GM21825 (cell line): ENCODE measurements around the gene MCU.
A peak's percentile ranks its signal among the peaks of the same experiment; 100 is the strongest.
"Not testable (repeated sequence)": the region's sequence is repeated elsewhere in the genome, so short reads cannot be mapped to it uniquely, and the experiment has no call there.

Experiments
- ATAC-seq: cut with Tn5 transposase; IDR thresholded peaks from one replicate; pipeline ENCODE4 v1.9.1; 2021; ENCODE audit warnings: mild to moderate bottlenecking, moderate library complexity; ENCODE audit not compliant: unreplicated experiment

The MCU gene, protein sequence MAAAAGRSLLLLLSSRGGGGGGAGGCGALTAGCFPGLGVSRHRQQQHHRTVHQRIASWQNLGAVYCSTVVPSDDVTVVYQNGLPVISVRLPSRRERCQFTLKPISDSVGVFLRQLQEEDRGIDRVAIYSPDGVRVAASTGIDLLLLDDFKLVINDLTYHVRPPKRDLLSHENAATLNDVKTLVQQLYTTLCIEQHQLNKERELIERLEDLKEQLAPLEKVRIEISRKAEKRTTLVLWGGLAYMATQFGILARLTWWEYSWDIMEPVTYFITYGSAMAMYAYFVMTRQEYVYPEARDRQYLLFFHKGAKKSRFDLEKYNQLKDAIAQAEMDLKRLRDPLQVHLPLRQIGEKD

DNA sequence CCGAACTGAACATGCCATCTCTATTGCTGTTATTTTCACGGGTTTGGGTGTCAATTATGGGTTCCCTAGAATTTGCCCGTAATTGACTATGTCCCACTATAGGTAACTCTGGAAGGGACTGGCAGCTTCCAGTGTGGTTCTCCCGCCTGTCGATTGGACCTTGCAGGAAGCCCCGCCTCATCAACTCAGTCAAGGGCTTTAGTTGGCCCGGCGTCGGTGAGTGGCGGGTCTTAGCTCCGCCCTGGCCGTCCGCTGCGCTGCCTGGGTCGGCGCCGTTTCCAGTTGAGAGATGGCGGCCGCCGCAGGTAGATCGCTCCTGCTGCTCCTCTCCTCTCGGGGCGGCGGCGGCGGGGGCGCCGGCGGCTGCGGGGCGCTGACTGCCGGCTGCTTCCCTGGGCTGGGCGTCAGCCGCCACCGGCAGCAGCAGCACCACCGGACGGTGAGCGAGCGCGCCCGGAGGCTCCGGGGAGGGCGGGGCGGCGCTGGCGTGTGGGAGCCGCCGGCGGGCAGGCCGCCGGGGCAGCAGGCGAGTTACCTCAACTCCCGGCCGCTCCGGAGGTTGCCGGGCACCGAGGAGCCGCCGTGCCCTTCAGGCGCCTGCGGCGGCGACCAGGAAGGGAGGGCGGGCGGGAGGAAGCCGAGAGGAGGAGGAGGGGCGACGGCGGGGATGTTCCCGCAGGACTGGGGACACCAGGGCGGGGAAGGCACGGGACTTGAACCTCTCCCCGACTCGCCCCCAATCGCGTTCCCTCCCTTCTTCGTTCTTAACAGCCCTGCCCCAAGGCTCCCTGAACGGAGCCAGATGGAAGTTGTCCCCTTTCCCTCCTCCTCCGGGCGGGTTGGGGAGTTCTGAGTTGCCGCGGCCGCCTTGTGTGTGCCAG, at the start of gene MCU:
Gene MCU, plus strand, starts transcription at position 281 of the 881 bp plus-strand sequence. Its CDS starts 9 bp downstream, at position 290.
- ATAC-seq = peak; percentile 92

DNA sequence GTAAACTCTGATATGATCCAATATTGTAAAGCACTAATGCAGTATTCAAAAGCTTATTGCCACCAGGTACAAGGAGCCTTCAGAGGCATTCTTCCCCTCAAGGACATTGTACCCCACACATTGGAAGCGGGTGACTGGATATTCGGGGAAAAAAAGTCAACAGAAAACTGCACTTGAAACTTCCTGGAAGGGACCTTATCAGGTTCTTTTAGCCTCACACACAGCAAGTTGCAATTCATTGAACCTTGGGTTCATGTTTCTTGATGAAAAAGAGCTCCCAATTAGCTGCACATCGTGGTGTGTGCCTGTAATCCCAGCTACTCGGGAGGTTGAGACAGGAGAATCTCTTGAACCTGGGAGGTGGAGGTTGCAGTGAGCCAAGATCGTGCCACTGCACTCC, 49.6 kb upstream of the MCU start:
- ATAC-seq = no peak

DNA sequence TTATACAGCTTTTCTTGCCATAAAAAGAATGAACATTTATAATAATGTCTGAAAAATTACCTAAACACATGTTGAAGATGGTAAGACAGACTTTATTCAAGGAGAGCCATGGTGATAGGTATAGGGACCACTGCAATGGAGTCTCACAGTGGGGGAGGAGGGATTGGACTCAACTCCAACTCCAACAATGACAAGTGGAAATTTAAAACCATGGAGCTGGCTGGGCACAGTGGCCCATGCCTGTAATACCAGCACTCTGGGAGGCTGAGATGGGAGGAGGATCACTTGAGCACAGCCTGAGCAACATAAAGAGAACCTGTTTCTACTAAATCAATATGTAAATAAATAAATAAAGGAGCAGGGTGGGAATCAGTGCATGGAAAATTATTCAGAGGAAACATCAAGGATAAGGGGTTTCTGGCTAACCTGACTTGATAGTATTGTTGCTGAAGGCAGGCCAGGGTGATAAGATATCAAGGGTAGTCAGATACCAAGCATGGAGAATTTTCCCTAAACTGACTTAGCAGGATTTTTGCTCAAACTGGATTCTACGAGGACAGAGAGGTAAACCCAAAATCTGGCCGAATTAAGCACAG, 46.6 kb upstream of the MCU start:
- ATAC-seq = no peak

DNA sequence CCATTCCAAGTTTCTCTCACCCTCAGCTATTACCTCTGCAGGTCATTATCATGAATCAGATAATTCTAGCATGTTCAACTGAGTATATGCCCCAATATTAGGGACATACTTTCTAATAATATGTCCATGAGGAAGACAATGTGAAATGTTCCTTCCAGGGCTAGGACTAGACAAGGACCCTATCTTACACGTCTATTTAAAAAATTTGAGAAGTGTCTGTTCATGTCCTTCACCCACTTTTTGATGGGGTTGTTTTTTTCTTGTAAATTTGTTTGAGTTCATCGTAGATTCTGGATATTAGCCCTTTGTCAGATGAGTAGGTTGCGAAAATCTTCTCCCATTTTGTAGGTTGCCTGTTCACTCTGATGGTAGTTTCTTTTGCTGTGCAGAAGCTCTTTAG, 45.0 kb upstream of the MCU start:
- not testable (repeated sequence) for ATAC-seq

DNA sequence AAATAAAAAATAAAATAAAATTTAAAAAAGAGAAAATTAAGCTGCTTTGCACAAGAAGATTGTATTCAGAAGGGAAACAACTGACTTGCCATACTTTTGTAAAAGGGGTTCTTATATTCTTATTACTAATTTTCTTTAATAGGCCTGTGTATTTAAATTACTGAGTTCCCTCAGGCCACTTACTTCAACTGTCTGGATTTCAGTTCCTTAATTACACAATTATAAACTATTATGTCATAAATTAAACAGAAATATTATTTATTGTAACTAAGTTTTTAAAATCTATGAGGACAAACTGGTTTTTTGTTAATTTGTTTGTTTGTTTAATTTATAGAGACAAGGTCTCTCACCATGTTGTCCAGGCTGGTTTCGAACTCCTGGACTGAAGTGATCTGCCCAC, 43.6 kb upstream of the MCU start:
- ATAC-seq = no peak

DNA sequence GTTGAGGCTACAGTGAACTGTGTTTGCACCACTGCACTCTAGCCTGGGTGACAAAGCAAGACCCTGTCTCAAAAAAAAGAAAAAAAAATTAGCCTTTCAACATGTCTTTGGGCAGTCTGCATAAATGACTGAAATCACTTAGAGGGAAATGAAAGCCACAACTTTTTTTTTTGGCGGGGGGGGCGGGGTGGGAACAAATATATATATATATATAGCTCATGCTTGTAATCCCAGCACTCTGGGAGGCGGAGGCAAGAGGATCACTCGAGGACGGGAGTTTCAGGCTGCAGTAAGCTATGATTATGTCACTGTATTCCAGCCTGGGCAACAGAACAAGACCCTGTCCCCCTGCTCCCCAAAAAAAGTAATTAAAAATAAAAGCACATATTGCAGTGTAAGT, 42.7 kb upstream of the MCU start:
- ATAC-seq = no peak

DNA sequence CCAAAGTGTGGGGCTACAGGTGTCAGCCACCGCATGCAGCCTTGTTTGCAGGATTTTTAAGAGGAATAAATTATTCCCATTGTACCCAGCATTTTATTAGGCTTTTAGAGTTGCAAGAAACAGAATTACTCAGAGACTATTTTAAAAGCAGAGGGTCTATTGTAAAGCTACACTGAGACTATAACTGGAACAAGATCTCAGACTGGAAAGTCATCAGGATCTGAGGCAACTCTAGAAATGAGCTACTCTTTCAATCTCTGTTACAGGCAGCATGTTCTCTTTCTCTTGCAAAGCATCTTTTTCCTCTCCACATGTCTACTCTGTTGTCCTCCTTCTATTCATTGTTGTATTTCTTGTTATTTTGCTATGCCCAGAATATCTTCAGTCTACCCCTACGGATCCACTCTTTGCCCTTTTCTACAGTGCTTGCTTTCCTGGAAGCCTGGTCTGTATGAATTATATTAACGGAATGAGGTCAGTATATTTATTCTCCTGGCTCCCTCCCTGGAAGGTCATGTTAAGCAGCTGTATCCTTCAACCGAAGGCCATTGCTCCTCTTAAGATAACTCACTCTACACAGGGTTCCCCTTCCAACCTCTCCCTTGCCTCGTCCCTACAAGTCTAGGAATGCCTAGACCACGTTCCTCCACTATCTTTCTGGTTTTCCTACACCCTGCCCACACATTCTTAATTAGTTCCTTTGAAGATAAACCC, 38.4 kb upstream of the MCU start:
- no peak for ATAC-seq

DNA sequence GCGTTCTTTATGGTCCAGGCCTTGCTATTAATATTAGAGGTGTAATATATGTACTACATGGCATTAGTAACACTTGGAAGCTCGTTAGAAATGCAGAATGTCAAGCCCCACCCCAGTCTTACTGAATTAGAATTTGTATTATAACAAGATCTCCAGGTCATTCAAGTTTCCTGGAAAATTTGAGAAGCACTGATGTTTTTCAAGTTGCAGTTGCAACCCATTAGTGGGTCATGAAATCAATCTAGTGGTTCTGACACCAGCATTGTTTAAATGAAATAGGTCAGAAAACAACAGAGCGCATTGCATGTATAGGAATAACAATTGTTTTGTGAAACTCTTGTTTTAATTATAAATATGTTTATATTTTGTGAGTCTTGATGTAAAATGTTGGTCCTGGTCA, 37.2 kb upstream of the MCU start:
- ATAC-seq = no peak

DNA sequence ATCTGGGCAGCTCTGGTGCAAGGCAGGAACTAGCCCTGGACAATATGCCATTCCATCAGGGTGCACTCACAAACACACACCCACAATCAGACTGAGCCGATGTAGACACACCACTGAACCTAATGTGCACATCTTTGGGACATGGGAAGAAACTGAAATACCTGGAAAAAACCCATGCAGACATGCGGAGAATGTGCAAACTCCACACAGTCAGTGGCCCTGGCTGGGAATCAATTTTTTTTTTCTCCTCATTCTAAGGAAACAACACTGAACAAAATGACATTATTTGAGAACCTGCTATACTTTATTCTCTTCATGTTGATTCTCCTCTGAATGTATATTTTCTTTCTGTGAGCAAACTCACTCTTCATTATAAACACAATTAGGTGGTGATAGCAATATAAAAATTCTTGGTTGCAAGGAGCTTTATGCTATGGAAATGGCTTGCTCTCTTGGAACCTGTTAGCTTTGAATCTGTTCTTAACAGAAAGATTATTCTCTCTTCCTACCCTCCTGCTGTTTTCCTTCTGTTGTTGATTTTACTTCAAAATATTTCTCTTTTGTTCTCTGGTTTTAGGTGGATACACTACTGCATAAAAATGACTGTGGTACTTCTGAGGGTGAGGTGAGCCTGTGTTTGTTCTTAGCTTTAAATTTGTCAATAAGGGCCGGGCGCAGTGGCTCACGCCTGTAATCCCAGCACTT, 33.1 kb upstream of the MCU start:
- no peak for ATAC-seq

DNA sequence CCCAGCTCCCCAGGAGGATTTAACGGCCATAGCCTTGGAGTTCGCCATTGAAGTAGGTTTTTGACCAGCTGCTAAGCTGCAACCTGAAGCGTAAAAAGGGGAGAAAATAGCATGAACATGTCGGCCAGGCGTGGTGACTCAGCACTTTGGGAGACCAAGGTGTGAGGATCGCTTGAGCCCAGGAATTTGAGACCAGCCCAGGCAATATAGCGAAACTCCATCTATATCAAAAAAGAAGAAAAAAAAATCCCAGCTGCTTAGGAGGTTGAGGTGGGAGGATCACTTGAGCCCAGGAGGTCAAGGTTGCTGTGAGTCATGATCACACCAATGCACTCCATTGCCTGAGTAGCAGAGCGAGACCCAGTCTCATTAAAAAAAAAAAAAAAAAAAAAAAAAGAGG, 32.2 kb upstream of the MCU start:
- ATAC-seq = no peak

DNA sequence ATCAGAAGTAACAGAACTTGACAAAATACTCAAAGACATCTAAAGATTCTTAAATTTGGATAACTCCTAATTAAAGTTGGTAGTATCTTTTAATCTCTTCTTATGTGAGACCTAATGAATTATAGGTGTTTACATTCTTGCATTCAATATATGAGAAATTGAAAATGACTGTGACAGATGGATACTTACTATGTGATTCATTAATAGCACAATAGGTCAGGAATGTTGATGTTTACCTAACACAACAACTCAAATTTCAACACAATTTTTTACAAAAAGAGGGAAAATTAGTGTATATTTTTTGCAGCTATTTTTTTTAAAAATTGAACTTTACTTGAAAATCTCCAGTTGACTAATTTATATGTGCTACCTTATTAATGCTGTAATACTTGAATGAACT, 31.7 kb upstream of the MCU start:
- no peak for ATAC-seq

DNA sequence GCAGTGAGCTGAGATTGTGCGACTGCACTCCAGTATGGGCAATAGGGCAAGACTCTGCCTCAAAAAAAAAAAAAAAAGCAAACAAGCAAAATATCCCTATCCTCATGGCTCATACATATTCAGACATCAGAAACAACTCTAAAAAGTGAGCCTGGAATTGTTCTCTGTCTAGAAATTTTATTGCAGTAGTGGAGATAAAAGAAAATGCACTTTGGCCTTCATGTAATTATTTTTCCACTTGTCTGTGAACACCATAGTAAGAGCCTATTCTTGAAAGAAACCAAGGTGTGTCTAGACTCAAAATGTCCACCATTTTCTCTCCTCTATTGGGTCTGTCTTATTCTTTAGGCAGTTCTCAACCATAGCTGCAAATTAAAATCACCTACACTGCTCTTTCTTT, 30.5 kb upstream of the MCU start:
- no peak for ATAC-seq

DNA sequence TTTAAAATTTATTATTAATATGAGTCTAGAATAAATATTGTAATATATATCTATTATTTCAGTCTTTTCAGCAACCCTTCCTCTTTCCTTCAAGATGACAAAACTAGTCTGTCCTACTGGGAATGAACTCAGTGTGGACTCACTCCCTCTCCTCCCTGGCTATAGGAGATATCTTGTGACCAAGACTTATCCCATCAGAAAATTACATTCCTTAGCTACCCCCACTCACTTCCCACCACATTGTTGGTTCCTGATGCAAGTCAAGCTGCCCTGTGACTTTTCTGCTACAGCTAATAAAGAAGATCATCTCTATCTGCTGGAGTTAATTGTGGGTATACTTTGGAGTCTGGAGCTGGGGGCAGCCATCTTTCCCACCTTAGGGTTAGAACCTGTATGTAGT, 28.0 kb upstream of the MCU start:
- no peak for ATAC-seq

DNA sequence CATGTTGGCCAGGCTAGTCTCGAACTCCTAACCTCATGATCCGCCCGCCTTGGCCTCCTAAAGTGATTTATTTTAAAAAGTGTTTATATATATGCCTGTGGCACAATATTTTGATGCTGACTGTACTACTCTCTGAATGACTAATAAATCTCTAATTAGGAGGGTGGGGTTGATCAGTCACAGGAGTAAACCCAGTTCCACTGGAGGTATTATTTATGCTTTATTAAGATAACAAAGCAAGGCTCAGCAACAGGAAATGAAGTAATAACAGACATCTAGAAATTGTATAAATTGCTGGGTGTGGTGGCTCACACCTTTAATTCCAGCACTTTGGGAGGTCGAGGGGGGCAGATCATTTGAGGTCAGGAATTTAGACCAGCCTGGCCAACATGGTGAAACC, 26.0 kb upstream of the MCU start:
- no peak for ATAC-seq

DNA sequence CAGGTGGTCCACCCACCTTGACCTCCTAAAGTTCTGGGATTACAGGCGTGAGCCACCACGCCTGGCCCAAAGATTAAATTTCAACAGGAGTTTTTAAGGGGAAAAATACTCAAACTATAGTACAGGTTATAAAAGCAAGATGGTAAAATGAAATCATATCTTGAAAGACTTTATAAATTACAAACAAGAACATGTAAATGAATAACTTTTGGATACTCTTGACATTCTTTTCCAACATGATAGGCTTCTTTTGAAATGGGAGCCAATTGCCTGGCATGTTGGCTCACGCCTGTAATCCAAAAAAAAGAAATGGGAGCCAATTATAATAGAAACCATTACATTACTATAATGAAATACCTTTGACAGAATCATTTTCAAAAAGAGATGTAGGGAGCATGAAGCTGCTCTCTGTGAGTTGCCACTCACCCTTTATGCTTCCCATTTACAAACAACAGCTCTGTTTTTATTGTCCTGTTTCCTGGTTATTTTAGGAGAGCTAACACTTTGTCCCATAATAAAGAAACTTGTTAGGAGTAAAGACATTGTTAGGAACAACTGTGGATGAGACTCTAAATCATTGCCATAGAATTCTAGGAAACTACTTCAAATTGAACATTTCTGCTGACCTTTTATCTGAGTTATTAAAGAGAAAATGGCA, 24.6 kb upstream of the MCU start:
- no peak for ATAC-seq

DNA sequence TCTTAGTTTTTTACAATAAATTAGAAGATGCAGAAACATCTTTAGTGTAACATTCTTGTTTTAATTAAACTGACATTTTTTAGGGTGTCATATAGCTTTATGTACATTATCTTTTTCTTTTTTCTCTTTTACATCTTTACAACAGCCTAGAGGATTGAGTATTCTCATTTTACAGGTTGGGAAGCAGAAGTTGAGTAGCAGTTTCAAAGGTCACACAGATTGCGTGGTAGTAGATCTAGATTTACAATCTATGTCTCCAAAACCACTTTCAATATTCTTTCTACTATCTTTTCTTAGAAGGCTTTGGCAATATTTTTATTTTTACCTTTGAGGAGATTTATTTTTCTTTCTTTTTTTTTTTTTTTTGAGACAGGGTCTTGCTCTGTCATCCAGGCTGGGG, 18.7 kb upstream of the MCU start:
- ATAC-seq = no peak

DNA sequence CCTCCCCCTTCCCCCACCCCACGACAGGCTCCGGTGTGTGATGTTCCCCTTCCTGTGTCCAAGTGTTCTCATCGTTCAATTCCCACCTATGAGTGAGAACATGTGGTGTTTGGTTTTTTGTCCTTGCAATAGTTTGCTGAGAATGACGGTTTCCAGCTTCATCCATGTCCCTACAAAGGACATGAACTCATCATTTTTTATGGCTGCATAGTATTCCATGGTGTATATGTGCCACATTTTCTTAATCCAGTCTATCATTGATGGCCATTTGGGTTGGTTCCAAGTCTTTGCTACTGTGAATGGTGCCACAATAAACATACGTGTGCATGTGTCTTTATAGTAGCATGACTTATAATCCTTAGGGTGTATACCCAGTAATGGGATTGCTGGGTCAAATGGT, 17.8 kb upstream of the MCU start:
- not testable (repeated sequence) for ATAC-seq

DNA sequence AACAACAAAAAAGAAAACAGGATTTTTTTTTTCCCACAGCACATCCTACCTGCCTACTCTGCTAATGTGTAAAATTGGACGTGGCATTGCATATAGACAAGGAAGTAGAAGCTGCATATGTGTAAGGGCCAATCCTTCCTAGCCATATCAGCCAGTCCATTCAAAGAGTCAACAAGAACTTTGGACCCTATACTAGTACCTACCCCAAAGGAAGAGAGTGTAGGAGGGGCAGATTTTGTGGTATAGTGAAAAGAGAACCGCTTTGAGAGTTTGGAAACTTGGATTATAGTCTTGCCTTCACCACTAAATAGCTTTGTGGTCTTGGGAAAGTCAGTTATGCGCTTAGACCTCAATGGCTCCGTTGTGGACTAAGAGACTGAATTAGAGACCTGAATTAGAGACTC, 12.1 kb upstream of the MCU start:
- ATAC-seq = no peak

DNA sequence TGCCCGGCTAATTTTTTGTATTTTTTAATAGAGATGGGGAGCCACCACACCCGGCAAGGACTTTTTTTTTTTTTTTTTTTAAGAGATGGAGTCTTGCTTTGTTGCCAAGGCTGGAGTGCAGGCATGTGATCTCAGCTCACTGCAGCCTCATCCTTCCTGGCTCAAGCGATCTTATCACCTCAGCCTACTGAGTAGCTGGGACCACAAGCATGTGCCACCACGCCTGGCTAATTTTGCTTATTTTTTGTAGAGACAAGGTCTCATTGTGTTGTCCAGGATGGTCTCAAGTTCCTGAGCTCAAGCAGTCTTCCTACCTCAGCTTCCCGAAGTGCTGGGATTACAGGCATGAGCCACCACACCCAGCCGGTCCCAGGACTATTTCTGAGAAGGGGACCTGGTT, 9.3 kb upstream of the MCU start:
- no peak for ATAC-seq

DNA sequence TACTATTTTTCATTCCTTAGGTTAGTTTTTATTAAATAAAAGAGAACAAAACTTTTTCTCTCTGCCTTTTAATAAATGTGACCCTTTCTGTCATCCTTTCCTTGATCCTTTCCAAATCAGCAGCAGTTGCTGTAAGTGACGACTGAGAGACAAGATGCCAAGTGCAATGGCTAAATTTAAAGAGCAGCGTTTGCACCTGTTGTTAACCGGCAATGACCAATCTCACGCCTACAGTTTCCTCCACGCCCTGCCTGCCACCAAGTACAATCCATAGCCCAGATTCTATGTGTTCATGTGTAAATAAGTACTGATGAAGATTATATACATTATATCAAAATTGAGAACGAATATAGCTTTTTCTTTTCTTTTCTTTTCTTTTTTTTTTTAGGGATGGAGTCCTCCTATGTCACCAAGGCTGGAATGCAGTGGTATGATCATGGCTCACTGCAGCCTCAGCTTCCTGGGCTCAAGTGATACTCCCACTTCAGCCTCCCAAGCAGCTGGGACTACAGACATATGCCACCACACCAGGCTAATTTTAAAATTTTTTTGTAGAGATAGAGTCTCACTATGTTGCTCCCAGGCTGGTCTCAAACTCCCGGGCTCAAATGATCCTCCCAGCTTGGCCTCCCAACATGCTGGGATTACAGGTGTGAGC, 6.5 kb upstream of the MCU start:
- no peak for ATAC-seq
